DMS53 treated with DMSO at 0.1 percent for 48 hours (cell line): ENCODE data around the gene LRIT3.

Source experiments
- DNase-seq: peaks from one replicate; lab custom pipeline; 2025; ENCODE audit not compliant: unreplicated experiment; lab: John Stamatoyannopoulos, UW

LRIT3 gene

GRCh38 chr4:109847896-109848442, at the start of gene LRIT3:
Gene LRIT3, plus strand, starts transcription at chr4:109848107. Its CDS starts 95 bp downstream, at chr4:109848202.
- DNase-seq = no peak

GRCh38 chr4:109798866-109799265, 49.0 kb upstream of the LRIT3 start:
- DNase-seq = no peak

GRCh38 chr4:109801099-109801789, 46.7 kb upstream of the LRIT3 start:
- DNase-seq = no peak

- DNase-seq = no peak
These were observed 46.0 kb upstream of the LRIT3 start, which contains the start of gene CFI for GRCh38 chr4:109801895-109802319. Gene CFI, minus strand, starts transcription at chr4:109801999. Its CDS starts 28 bp downstream, at chr4:109801971.

GRCh38 chr4:109803924-109804571, 43.9 kb upstream of the LRIT3 start:
- peak; percentile 43 for DNase-seq

GRCh38 chr4:109809655-109810054, 38.3 kb upstream of the LRIT3 start:
- no peak for DNase-seq

- no peak for DNase-seq
These were observed 37.1 kb upstream of the LRIT3 start for GRCh38 chr4:109810552-109811387.

GRCh38 chr4:109811707-109812106, 36.2 kb upstream of the LRIT3 start:
- DNase-seq = no peak

- peak; percentile 80 for DNase-seq
These were observed 32.5 kb upstream of the LRIT3 start, which contains the start of gene GAR1 for GRCh38 chr4:109815151-109816081. Gene GAR1, plus strand, starts transcription at chr4:109815762. Its CDS starts 403 bp downstream, at chr4:109816165.

GRCh38 chr4:109816082-109816442, 31.8 kb upstream of the LRIT3 start:
- DNase-seq = no peak

GRCh38 chr4:109816894-109817293, 31.0 kb upstream of the LRIT3 start:
- no peak for DNase-seq

GRCh38 chr4:109818268-109818667, 29.6 kb upstream of the LRIT3 start:
- no peak for DNase-seq

- no peak for DNase-seq
These were observed 27.3 kb upstream of the LRIT3 start for GRCh38 chr4:109820563-109820962.

GRCh38 chr4:109821185-109821584, 26.7 kb upstream of the LRIT3 start:
- DNase-seq = no peak

- DNase-seq = no peak
These were observed 21.2 kb upstream of the LRIT3 start for GRCh38 chr4:109826719-109827118.

- no peak for DNase-seq
These were observed 20.2 kb upstream of the LRIT3 start, which contains the start of gene RRH for GRCh38 chr4:109827672-109828071. Gene RRH, plus strand, starts transcription at chr4:109827972. Its CDS starts 56 bp downstream, at chr4:109828028.

- DNase-seq = no peak
These were observed 14.2 kb upstream of the LRIT3 start for GRCh38 chr4:109833756-109834155.

GRCh38 chr4:109836985-109837384, 10.9 kb upstream of the LRIT3 start:
- no peak for DNase-seq

- no peak for DNase-seq
These were observed 1.4 kb upstream of the LRIT3 start for GRCh38 chr4:109846395-109847098.
